Keratinocyte (primary cell): ENCODE measurements around the gene CTTNBP2NL. TPM values are rescaled to one million over a fixed set of nuclear protein-coding genes. Genes with fewer than 3 reads are reported as not detected.

Source experiments
- DNase-seq: peaks from one replicate; pipeline ENCODE4 v3.0.0-alpha.2; 2011; ENCODE audit warnings: low read depth, missing footprints, low spot score
- FAIRE-seq: peaks from 2 replicates; lab custom pipeline; 2011; peaks lifted over from hg19 to GRCh38; lab: Jason Lieb, UNC
- H2AFZ ChIP-seq: 2 replicates; pipeline ENCODE4 v1.6.0; 2012; ENCODE audit warnings: low read length, control low read depth, inconsistent platforms; ENCODE audit not compliant: control insufficient read depth
- H3K27ac ChIP-seq: 2 replicates; pipeline ENCODE4 v1.5.1; 2011; ENCODE audit warnings: low read length; ENCODE audit not compliant: control insufficient read depth, insufficient read depth
- H3K27me3 ChIP-seq: 3 replicates; pipeline ENCODE4 v1.6.0; 2011; ENCODE audit warnings: low read length; ENCODE audit not compliant: control insufficient read depth, insufficient read depth; ENCODE audit errors: extremely low read depth
- H3K36me3 ChIP-seq, 2 experiments: 2 replicates in 1 of 2; 3 replicates in 1 of 2; pipeline ENCODE4 v1.5.1; 2011; ENCODE audit warnings: low read length in 2 of 2, mild to moderate bottlenecking in 1 of 2; ENCODE audit not compliant: control insufficient read depth in 2 of 2, insufficient read depth in 2 of 2; ENCODE audit errors: extremely low read depth in 1 of 2
- H3K4me1 ChIP-seq: 3 replicates; pipeline ENCODE4 v1.5.1; 2011; ENCODE audit warnings: low read length; ENCODE audit not compliant: control insufficient read depth, insufficient read depth; ENCODE audit errors: extremely low read depth
- H3K4me2 ChIP-seq: 3 replicates; pipeline ENCODE4 v1.6.0; 2011; ENCODE audit warnings: low read depth, low read length; ENCODE audit not compliant: control insufficient read depth, insufficient read depth; ENCODE audit errors: extremely low read depth
- H3K4me3 ChIP-seq, 3 experiments: fragments of 200-600 bp in 1 of 3; sonication (generic) in 1 of 3; 2 replicates in 2 of 3; 3 replicates in 1 of 3; pipeline ENCODE4 v1.5.1; 2011 to 2016; ENCODE audit warnings: low read length in 3 of 3, mild to moderate bottlenecking in 3 of 3, control low read depth in 2 of 3, inconsistent platforms in 1 of 3, low read depth in 1 of 3, mixed read lengths in 1 of 3, mixed run types in 1 of 3, moderate library complexity in 1 of 3; ENCODE audit not compliant: control insufficient read depth in 2 of 3, insufficient read depth in 2 of 3; ENCODE audit errors: extremely low read depth in 1 of 3
- H3K79me2 ChIP-seq: 2 replicates; pipeline ENCODE4 v1.6.0; 2012; ENCODE audit warnings: low read length; ENCODE audit not compliant: control insufficient read depth, insufficient read depth
- H3K9ac ChIP-seq: 3 replicates; pipeline ENCODE4 v1.6.0; 2011; ENCODE audit warnings: low read length; ENCODE audit not compliant: control insufficient read depth, insufficient read depth; ENCODE audit errors: extremely low read depth
- H3K9me1 ChIP-seq: 3 replicates; pipeline ENCODE4 v1.6.0; 2011; ENCODE audit warnings: low read length; ENCODE audit not compliant: control insufficient read depth, insufficient read depth; ENCODE audit errors: extremely low read depth
- H3K9me3 ChIP-seq: 2 replicates; pipeline ENCODE4 v1.5.1; 2012; ENCODE audit warnings: low read depth, low read length; ENCODE audit not compliant: control insufficient read depth
- H4K20me1 ChIP-seq: 3 replicates; pipeline ENCODE4 v1.6.0; 2011; ENCODE audit warnings: low read length; ENCODE audit not compliant: control insufficient read depth, insufficient read depth; ENCODE audit errors: extremely low read depth
- EZH2 ChIP-seq: IDR thresholded peaks from one replicate; pipeline ENCODE4 v1.6.1; 2012; ENCODE audit warnings: inconsistent platforms, mild to moderate bottlenecking, low read length, moderate library complexity
- dilution Hi-C: fragments of 300-500 bp; cut with MboI; formaldehyde crosslinking; loops from one replicate; pipeline ENCODE4 v1.7.0; 2020; ENCODE audit warnings: low sequenced_read_pairs; ENCODE audit not compliant: extremely low pct_ligation_motif_present
- polyA plus RNA-seq, 5 experiments: library from polyadenylated mRNA; depleted of rRNA in 3 of 5; stranded (reverse) in 3 of 5; stranded (forward) in 1 of 5; unstranded in 1 of 5; fragments of >200 nt; gene quantifications; 1 replicate in 1 of 5; 2 replicates in 3 of 5; 3 replicates in 1 of 5; pipeline versions ENCODE4 v1.2.1 to v1.2.3, GENCODE V29; 2011 to 2012; ENCODE audit warnings: missing spikeins in 2 of 5, low read depth in 1 of 5, low replicate concordance in 1 of 5
- TF ChIP-seq, protein P1 (sequence below), 3 experiments: IDR thresholded peaks in 1 of 3; conservative IDR thresholded peaks in 1 of 3; optimal IDR thresholded peaks in 1 of 3; 2 replicates in 2 of 3; 3 replicates in 1 of 3; pipeline versions ENCODE3 to v1.5.1; 2011; ENCODE audit warnings: low read length in 3 of 3, mild to moderate bottlenecking in 3 of 3, moderate library complexity in 2 of 3, control low read depth in 1 of 3, inconsistent platforms in 1 of 3; ENCODE audit not compliant: insufficient read depth in 2 of 3; ENCODE audit errors: extremely low read depth in 1 of 3

Gene CTTNBP2NL
- polyA plus RNA-seq, 1 donor (not counting 4 experiments of a cell fraction or from before 2014, with no cell fraction given), result 19.1 TPM

DNA sequence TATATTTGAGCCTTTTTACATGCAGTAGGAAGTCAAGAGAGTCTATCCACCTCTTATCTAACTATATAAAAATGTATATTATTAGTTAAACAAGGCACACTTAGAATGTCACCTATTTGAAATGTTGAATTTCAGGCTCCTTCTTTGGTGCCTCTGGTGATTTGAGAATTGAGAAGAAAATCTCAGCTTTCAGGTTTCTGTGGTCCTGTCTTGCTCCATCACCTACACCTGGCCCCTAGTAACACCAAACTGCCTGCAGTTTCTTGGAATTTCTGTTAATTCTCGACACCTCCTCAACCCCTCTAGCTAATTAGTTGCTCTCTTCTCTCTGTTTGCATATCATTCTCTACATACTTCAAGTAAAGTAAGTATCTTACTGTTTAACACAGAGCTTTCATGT is 57.9 kb downstream of the CTTNBP2NL start:
- Histone ChIP-seq H3K36me3 (peaks cover 25 to 26% of the 10 kb centered on the region in 2 experiments), H3K9me3 (no peaks in the 10 kb centered on the region), H3K4me2 (no peak overlapping the region), H3K79me2 (peaks cover 4% of the 10 kb centered on the region), H3K9ac (no peak overlapping the region), H4K20me1 (no peaks in the 10 kb centered on the region), H3K4me1 (peaks cover 4% of the 10 kb centered on the region), H3K4me3 (no peak overlapping the region), H3K9me1 (no peaks in the 10 kb centered on the region), H3K27me3 (no peaks in the 10 kb centered on the region), H3K27ac (no peak overlapping the region), H2AFZ (no peak overlapping the region)
- FAIRE-seq, result no peak
- no peak for TF ChIP-seq EZH2
- TF ChIP-seq, protein P1, sequence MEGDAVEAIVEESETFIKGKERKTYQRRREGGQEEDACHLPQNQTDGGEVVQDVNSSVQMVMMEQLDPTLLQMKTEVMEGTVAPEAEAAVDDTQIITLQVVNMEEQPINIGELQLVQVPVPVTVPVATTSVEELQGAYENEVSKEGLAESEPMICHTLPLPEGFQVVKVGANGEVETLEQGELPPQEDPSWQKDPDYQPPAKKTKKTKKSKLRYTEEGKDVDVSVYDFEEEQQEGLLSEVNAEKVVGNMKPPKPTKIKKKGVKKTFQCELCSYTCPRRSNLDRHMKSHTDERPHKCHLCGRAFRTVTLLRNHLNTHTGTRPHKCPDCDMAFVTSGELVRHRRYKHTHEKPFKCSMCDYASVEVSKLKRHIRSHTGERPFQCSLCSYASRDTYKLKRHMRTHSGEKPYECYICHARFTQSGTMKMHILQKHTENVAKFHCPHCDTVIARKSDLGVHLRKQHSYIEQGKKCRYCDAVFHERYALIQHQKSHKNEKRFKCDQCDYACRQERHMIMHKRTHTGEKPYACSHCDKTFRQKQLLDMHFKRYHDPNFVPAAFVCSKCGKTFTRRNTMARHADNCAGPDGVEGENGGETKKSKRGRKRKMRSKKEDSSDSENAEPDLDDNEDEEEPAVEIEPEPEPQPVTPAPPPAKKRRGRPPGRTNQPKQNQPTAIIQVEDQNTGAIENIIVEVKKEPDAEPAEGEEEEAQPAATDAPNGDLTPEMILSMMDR (optimal IDR thresholded peaks at IDR 0.05 in 1 of 3, IDR thresholded peaks at IDR 0.05 in 1 of 3, conservative IDR thresholded peaks at IDR 0.05 in 1 of 3; ENCODE audit: extremely low read depth in 1 of 3, insufficient read depth in 2 of 3, low read length in 3 of 3), result no peak
- dilution Hi-C loops, result no loop called here
- no peak for DNase-seq

GRCh38 chr1:112454316-112454715 is 58.3 kb downstream of the CTTNBP2NL start:
- no peak for DNase-seq
- peaks cover 22 to 29% of the 10 kb centered on the region in 2 experiments for H3K36me3 ChIP-seq

More at GRCh38 chr1:112454316-112454715, 58.3 kb downstream of the CTTNBP2NL start:
- no peak overlapping the region for H3K4me3 ChIP-seq
- H3K9me1 ChIP-seq, result no peaks in the 10 kb centered on the region
- H3K27me3 ChIP-seq, result no peaks in the 10 kb centered on the region
- dilution Hi-C loops, result no loop called here
- FAIRE-seq, result no peak
- no peak for TF ChIP-seq EZH2
- TF ChIP-seq, protein P1 (optimal IDR thresholded peaks at IDR 0.05 in 1 of 3, IDR thresholded peaks at IDR 0.05 in 1 of 3, conservative IDR thresholded peaks at IDR 0.05 in 1 of 3; ENCODE audit: extremely low read depth in 1 of 3, insufficient read depth in 2 of 3, low read length in 3 of 3), result no peak
- H3K9me3 ChIP-seq, result no peaks in the 10 kb centered on the region
- no peak overlapping the region for H3K9ac ChIP-seq
- H3K4me1 ChIP-seq, result peaks cover 4% of the 10 kb centered on the region
- no peak overlapping the region for H3K27ac ChIP-seq
- H4K20me1 ChIP-seq, result no peaks in the 10 kb centered on the region
- H2AFZ ChIP-seq, result no peak overlapping the region
- peaks cover 4% of the 10 kb centered on the region for H3K79me2 ChIP-seq
- H3K4me2 ChIP-seq, result no peak overlapping the region
